HG02840 (cell line): Measurements from ENCODE around the gene ST6GALNAC1.

Source experiments
- ATAC-seq: cut with Tn5 transposase; IDR thresholded peaks from one replicate; pipeline ENCODE4 v1.9.1; 2021; ENCODE audit warnings: mild to moderate bottlenecking, moderate library complexity, moderate number of reproducible peaks; ENCODE audit not compliant: unreplicated experiment, low FRiP score

Gene ST6GALNAC1

DNA sequence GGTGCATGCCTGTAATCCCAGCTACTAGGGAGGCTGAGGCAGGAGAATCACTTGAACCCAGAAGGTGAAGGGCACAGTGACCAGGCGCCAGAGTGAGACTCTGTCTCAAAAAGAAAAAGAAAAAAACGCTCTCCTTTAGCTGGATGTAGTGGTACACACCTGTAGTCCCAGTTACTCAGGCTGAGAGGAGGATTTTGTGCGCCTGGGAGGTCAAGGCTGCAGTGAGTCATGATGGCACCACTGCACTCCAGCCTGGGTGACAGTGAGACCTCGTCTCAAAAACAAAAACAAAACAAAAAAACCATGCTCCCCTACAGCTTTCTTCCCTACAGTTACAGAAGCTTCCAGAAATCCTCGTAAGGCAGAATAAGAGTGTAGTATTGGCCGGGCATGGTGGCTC is 33.1 kb upstream of the ST6GALNAC1 start:
- ATAC-seq, result no peak

DNA sequence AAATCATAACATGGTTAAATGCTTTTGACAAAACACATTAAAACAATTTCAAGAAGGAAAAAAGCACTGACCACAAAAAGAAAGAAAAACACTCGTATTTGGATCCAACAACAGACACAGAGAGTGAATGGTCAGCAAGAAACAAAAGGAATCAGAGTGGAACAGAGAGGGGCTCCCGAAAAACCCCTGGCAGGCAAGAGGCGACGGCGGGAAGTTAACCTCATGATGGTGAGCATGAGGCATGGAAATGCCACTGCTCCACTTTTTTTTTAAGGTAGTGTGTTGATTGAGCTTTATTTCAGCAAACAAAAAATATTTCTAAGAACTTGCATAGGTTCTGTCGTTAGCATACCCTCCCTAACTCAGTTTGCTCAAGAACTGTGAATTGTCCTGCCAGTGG is 32.1 kb upstream of the ST6GALNAC1 start:
- ATAC-seq, result no peak

DNA sequence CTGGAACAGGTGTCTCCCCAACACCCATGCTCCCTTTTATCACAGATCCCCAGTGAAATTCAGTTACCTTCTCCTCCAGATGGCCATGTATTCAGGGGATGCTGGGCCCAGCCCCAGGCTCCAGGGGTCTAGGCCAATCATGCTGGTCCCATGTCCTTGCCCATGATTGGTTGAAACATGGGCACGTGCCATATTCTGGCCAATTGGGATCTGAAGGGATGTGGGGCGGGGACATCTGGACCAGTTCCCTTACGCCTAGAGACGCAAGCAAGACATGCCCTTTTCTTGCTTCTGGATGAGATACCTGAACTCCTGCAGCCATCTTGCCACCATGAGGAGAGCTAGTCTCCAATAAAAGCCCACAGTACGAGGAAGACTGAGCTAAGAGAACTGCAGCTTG is 31.0 kb upstream of the ST6GALNAC1 start:
- ATAC-seq, result no peak

GRCh38 chr17:76673729-76674128 is 30.2 kb upstream of the ST6GALNAC1 start:
- no peak for ATAC-seq

DNA sequence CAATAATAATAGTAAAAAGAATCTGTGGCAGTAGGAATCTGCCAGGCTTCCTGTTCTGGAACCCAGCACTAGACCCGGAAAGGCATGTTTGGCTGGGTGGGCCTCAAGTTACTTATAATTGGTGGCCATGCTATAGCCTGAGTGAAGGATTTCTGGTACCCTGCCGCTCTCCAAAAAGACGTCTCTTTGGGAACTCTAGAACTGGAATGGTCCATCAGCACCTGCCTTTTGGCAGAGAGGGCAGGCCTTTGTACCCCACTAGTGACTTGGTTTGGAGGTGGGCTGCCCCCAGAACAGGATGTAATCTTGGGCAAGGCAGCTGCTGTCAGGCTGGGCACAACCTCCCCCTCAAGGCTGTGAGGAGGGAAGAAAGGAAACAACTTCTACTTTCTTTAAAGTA is 29.3 kb upstream of the ST6GALNAC1 start:
- no peak for ATAC-seq

GRCh38 chr17:76672270-76672851 is 28.8 kb upstream of the ST6GALNAC1 start:
- ATAC-seq, result no peak

GRCh38 chr17:76671912-76672262 is 28.3 kb upstream of the ST6GALNAC1 start:
- no peak for ATAC-seq

- ATAC-seq, result peak; percentile 97
These were observed 27.8 kb upstream of the ST6GALNAC1 start for GRCh38 chr17:76671123-76671911.

DNA sequence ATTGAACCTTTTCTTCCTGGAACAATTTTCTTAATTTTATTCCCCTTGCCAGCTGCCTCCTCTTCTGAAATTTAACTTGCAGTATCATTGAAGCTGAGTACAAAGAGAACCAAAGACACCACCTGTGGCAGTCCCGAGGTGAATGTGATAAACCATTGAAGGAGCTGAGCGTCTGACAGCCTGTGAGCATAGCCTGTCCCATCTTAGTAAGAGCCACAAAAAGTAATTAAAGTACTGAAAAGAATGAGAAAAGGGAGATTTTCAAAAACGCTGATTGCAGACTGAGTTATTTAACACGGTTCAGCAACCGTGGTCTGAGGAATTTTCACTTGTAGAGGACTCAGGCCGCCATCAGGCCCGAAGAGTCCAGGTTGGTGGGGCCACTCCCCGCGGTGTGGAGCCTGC is 27.2 kb upstream of the ST6GALNAC1 start:
- no peak for ATAC-seq

- no peak for ATAC-seq
These were observed 26.6 kb upstream of the ST6GALNAC1 start for GRCh38 chr17:76670020-76670717.

- no peak for ATAC-seq
These were observed 24.4 kb upstream of the ST6GALNAC1 start for GRCh38 chr17:76667786-76668453.

DNA sequence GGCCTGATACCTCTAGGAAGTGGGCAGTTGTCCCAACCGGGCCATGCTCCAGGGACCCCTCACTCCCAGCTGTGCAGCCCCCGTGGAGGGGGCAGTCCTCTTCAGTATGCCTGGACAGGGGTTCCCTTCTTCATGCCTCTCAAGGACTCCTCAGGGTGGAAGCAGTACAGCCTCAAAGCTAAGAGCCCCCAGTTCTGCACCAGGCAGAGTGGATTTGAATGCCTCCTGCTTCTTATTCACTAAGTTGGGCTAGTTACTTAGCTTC is 23.9 kb upstream of the ST6GALNAC1 start:
- no peak for ATAC-seq

DNA sequence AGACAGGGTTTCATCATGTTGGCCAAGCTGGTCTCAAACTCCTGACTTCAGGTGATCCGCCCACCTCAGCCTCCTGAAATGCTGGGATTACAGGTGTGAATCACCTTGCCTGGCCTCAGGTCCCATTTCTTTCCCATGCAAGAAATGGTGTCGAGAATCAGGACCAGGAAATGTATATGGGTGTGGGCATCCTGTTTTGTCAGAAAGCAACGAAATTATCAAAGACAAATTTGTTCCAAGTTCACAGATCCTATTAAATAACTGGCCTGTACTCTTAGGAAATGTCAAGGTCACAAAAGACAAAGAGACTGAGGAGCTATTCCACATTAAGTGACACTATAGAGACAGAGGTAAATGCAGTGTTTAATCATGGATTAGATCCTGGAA is 17.1 kb upstream of the ST6GALNAC1 start:
- no peak for ATAC-seq

GRCh38 chr17:76659928-76660655 is 16.5 kb upstream of the ST6GALNAC1 start:
- ATAC-seq, result no peak

- no peak for ATAC-seq
These were observed 14.7 kb upstream of the ST6GALNAC1 start for GRCh38 chr17:76658242-76658662.

- no peak for ATAC-seq
These were observed 14.1 kb upstream of the ST6GALNAC1 start for GRCh38 chr17:76657505-76658241.

DNA sequence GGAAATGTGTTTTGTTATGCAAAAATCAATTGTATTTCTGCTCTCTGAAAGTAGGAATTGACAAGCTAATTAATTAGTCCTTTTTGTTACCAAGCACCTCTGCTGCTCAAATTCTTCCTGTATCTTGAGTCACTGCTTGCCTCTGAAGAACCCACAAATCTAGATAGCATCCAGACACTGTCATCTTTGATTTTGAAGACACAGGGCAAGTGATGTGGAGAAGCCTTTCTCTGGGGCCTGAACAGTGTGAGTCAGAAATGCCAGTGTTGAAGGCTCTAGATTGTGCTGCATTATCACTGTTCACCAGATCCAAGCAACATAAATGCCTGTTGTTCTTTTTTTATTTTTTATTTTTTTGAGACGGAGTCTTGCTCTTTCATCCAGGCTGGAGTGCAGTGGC is 10.9 kb upstream of the ST6GALNAC1 start:
- ATAC-seq, result no peak

GRCh38 chr17:76650504-76650903 is 6.9 kb upstream of the ST6GALNAC1 start:
- no peak for ATAC-seq

GRCh38 chr17:76646712-76647111 is 3.2 kb upstream of the ST6GALNAC1 start:
- no peak for ATAC-seq

DNA sequence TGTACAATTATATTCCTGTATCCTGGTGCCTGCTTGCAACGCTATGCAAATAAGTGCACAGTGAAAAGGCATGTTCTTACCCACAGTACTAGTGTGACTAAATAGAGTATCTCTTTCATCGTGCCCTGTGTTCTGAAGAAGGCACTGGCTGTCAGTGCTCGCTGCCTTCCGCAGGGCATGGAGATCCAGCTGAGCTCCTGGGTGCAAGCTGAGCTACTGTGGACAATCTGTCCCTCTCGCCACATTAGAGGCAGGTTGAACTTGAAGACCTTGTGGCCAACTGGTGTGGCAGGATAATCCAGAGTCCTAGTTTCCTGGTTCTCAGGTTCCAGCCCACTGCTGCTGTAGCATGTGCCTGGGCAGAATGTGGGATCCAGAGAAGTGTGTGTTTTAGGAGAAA is 1.9 kb upstream of the ST6GALNAC1 start:
- ATAC-seq, result no peak
